ENCODE data around the gene RPS4Y2.

Gene RPS4Y2

GRCh38 chrY:20817067-20817466 is 61.2 kb downstream of the RPS4Y2 start:
- in situ Hi-C loops (cut with MboI; ENCODE audit: low sequenced_read_pairs), result no loop called here

Data from HL-60/S4 treated with phorbol 12-myristate 13-acetate at 8.2 ng/mL for 4 days and 3 days (cell line).